NCI-H748 (cell line): ENCODE results near the gene PDE6G.

Experiments
- DNase-seq: peaks from one replicate; lab custom pipeline; 2025; ENCODE audit not compliant: unreplicated experiment; lab: John Stamatoyannopoulos, UW

Gene PDE6G

GRCh38 chr17:81664051-81664470 is 7.7 kb upstream of the PDE6G start:
- no peak for DNase-seq

GRCh38 chr17:81662002-81662401 is 5.7 kb upstream of the PDE6G start:
- DNase-seq: no peak

GRCh38 chr17:81660441-81660840 is 4.1 kb upstream of the PDE6G start:
- DNase-seq: no peak

GRCh38 chr17:81659038-81659437 is 2.7 kb upstream of the PDE6G start:
- no peak for DNase-seq

GRCh38 chr17:81656835-81657234 is 493 bp upstream of the PDE6G start:
- DNase-seq: no peak

- no peak for DNase-seq
These were observed 794 bp downstream of the PDE6G start for GRCh38 chr17:81655378-81656117.

- no peak for DNase-seq
These were observed 3.2 kb downstream of the PDE6G start for GRCh38 chr17:81652906-81653771.

GRCh38 chr17:81651692-81652091 is 4.7 kb downstream of the PDE6G start:
- no peak for DNase-seq

- no peak for DNase-seq
These were observed 5.4 kb downstream of the PDE6G start for GRCh38 chr17:81650951-81651350.

GRCh38 chr17:81648707-81649085 is 7.6 kb downstream of the PDE6G start:
- DNase-seq: no peak

- no peak for DNase-seq
These were observed 8.2 kb downstream of the PDE6G start for GRCh38 chr17:81648013-81648706.

- DNase-seq: no peak
These were observed 8.7 kb downstream of the PDE6G start for GRCh38 chr17:81647640-81648012.

- no peak for DNase-seq
These were observed 9.3 kb downstream of the PDE6G start for GRCh38 chr17:81646869-81647600.

- DNase-seq: no peak
These were observed 11.1 kb downstream of the PDE6G start for GRCh38 chr17:81644976-81645952.

- no peak for DNase-seq
These were observed 11.8 kb downstream of the PDE6G start for GRCh38 chr17:81644496-81644895.

GRCh38 chr17:81641825-81642489 is 14.4 kb downstream of the PDE6G start:
- DNase-seq: no peak

GRCh38 chr17:81640011-81640410 is 16.3 kb downstream of the PDE6G start:
- no peak for DNase-seq

- DNase-seq: no peak
These were observed 17.7 kb downstream of the PDE6G start for GRCh38 chr17:81638683-81639082.

- DNase-seq: peak; percentile 83
These were observed 19.6 kb downstream of the PDE6G start, which contains the start of the genes NPLOC4 and TSPAN10 for GRCh38 chr17:81636505-81637288. NPLOC4 (minus strand) TSS chr17:81637112; CDS start chr17:81636930, 182 bp downstream. TSPAN10 (plus strand) TSS chr17:81637196; CDS start chr17:81642413, 5,217 bp downstream.
